IMR-90 (cell line): ENCODE data around the gene BMP8B. TPM values are rescaled to one million over a fixed set of nuclear protein-coding genes. Genes with fewer than 3 reads are reported as not detected.

Source experiments
- ATAC-seq: fragments of 200-7000 bp; cut with Tn5 transposase; 2 replicates; pipeline ENCODE4 v1.9.1; 2020; ENCODE audit warnings: low read depth, mild to moderate bottlenecking, moderate library complexity
- BruUV-seq: library from RNA; stranded (reverse); fragments of 400-500 nt; replicated peaks from 2 replicates; lab custom pipeline; 2021; lab: Mats Ljungman, UMichigan
- CTCF ChIA-PET: fragments of 300-600 bp; formaldehyde crosslinking; extraction: SDS; loops from one replicate; lab custom pipeline; 2021; ENCODE audit warnings: antibody characterized with exemption; lab: Yijun Ruan, JAX
- POLR2A ChIA-PET: fragments of 300-600 bp; sonication (Branson Sonifier 250); formaldehyde crosslinking; loops from one replicate; lab custom pipeline; 2022; ENCODE audit warnings: antibody characterized with exemption; ENCODE audit not compliant: unreplicated experiment; lab: Charles Lee
- DNase-seq: peaks from one replicate; pipeline ENCODE4 v3.0.0; 2013
- H2AFZ ChIP-seq: replicated peaks from 2 replicates; pipeline ENCODE3; 2013; ENCODE audit warnings: low read length, mild to moderate bottlenecking; ENCODE audit not compliant: poor library complexity
- H2AK5ac ChIP-seq: 2 replicates; pipeline ENCODE4 v1.6.1; 2013; ENCODE audit warnings: low read depth, low read length, inconsistent platforms
- H2AK9ac ChIP-seq: replicated peaks from 2 replicates; pipeline ENCODE3; 2013; ENCODE audit warnings: mild to moderate bottlenecking, low read depth, low read length, moderate library complexity; ENCODE audit not compliant: poor library complexity
- H2BK120ac ChIP-seq: 2 replicates; pipeline ENCODE4 v1.6.1; 2013; ENCODE audit warnings: low read depth, low read length, inconsistent platforms
- H2BK15ac ChIP-seq: 3 replicates; pipeline ENCODE4 v1.6.1; 2013; ENCODE audit warnings: low read depth, low read length, inconsistent platforms
- H2BK20ac ChIP-seq: 2 replicates; pipeline ENCODE4 v1.6.1; 2013; ENCODE audit warnings: low read depth, mild to moderate bottlenecking, inconsistent platforms, low read length, moderate library complexity
- H2BK5ac ChIP-seq: 2 replicates; pipeline ENCODE4 v1.6.1; 2013; ENCODE audit warnings: mild to moderate bottlenecking, low read depth, low read length, inconsistent platforms; ENCODE audit not compliant: poor library complexity, severe bottlenecking
- H3K14ac ChIP-seq: replicated peaks from 2 replicates; pipeline ENCODE4 v1.6.1; 2013; ENCODE audit warnings: low read depth, low read length, inconsistent platforms
- H3K18ac ChIP-seq: 2 replicates; pipeline ENCODE4 v1.6.1; 2013; ENCODE audit warnings: low read depth, low read length, control low read depth
- H3K23ac ChIP-seq: 2 replicates; pipeline ENCODE4 v1.6.1; 2013; ENCODE audit warnings: low read depth, low read length, inconsistent platforms
- H3K27ac ChIP-seq: 2 replicates; pipeline ENCODE4 v1.5.1; 2013; ENCODE audit warnings: mild to moderate bottlenecking, control low read depth, low read length; ENCODE audit not compliant: insufficient read depth
- H3K27me3 ChIP-seq: 2 replicates; pipeline ENCODE4 v1.6.1; 2013; ENCODE audit warnings: low read length; ENCODE audit not compliant: control insufficient read depth, insufficient read depth
- H3K36me3 ChIP-seq: 2 replicates; pipeline ENCODE4 v1.6.1; 2013; ENCODE audit warnings: low read length, mixed read lengths; ENCODE audit not compliant: control insufficient read depth, insufficient read depth
- H3K4ac ChIP-seq: 2 replicates; pipeline ENCODE4 v1.6.1; 2013; ENCODE audit warnings: low read depth, low read length, inconsistent platforms
- H3K4me1 ChIP-seq: 2 replicates; pipeline ENCODE4 v1.6.1; 2013; ENCODE audit warnings: low read length, mixed read lengths; ENCODE audit not compliant: control insufficient read depth, insufficient read depth
- H3K4me2 ChIP-seq: 2 replicates; pipeline ENCODE4 v1.6.1; 2013; ENCODE audit warnings: low read depth, mild to moderate bottlenecking, control low read depth, low read length, moderate library complexity
- H3K4me3 ChIP-seq: 2 replicates; pipeline ENCODE4 v1.5.1; 2013; ENCODE audit warnings: low read depth, mild to moderate bottlenecking, control low read depth, low read length, moderate library complexity; ENCODE audit not compliant: insufficient read depth
- H3K56ac ChIP-seq: 2 replicates; pipeline ENCODE4 v1.6.1; 2013; ENCODE audit warnings: low read length, inconsistent platforms; ENCODE audit not compliant: insufficient read depth; ENCODE audit errors: extremely low read depth
- H3K79me1 ChIP-seq, 2 experiments: 2 replicates each; pipeline ENCODE4 v1.6.1; 2013; ENCODE audit warnings: low read length in 2 of 2, inconsistent platforms in 1 of 2, low read depth in 1 of 2
- H3K9ac ChIP-seq: 2 replicates; pipeline ENCODE4 v1.6.1; 2013; ENCODE audit warnings: low read depth, low read length, control low read depth
- H3K9me1 ChIP-seq: 2 replicates; pipeline ENCODE4 v1.6.1; 2013; ENCODE audit warnings: low read length, inconsistent platforms; ENCODE audit not compliant: insufficient read depth
- H3K9me3 ChIP-seq: 2 replicates; pipeline ENCODE4 v1.6.1; 2013; ENCODE audit warnings: low read length; ENCODE audit not compliant: control insufficient read depth, insufficient read depth
- H4K20me1 ChIP-seq: 2 replicates; pipeline ENCODE4 v1.6.1; 2013; ENCODE audit warnings: low read length, inconsistent platforms; ENCODE audit not compliant: insufficient read depth
- H4K5ac ChIP-seq: 2 replicates; pipeline ENCODE4 v1.6.1; 2013; ENCODE audit warnings: mild to moderate bottlenecking, low read depth, low read length, control low read depth
- H4K8ac ChIP-seq, 2 experiments: 2 replicates each; pipeline ENCODE4 v1.6.1; 2013; ENCODE audit warnings: low read depth in 2 of 2, low read length in 2 of 2, control low read depth in 1 of 2, inconsistent platforms in 1 of 2
- H4K91ac ChIP-seq: 2 replicates; pipeline ENCODE4 v1.6.1; 2013; ENCODE audit warnings: low read depth, low read length, inconsistent platforms; ENCODE audit not compliant: insufficient read depth
- CEBPB ChIP-seq: IDR thresholded peaks from 2 replicates; pipeline ENCODE4 v1.6.1; 2012; ENCODE audit warnings: low read depth, low read length, improper control_type of control experiment
- CHD1 ChIP-seq: IDR thresholded peaks from 2 replicates; pipeline ENCODE4 v1.6.1; 2012; ENCODE audit warnings: low read depth, low read length, improper control_type of control experiment
- MAFK ChIP-seq: IDR thresholded peaks from 2 replicates; pipeline ENCODE4 v1.6.1; 2012; ENCODE audit warnings: low read depth, low read length, improper control_type of control experiment
- RAD21 ChIP-seq: IDR thresholded peaks from 2 replicates; pipeline ENCODE4 v1.6.1; 2012; ENCODE audit warnings: low read length, improper control_type of control experiment
- RCOR1 ChIP-seq: IDR thresholded peaks from 2 replicates; pipeline ENCODE4 v1.6.1; 2012; ENCODE audit warnings: mild to moderate bottlenecking, low read length, improper control_type of control experiment; ENCODE audit not compliant: insufficient replicate concordance
- RFX5 ChIP-seq: IDR thresholded peaks from 2 replicates; pipeline ENCODE4 v1.8.0; 2012; ENCODE audit warnings: low read depth, mild to moderate bottlenecking, low read length, moderate library complexity
- WGBS, 2 experiments: methylation state at CpG; one replicate each; pipeline versions ENCODE4 v1.1.5 to v1.1.7; 2013; ENCODE audit warnings: missing lambda C conversion rate in 2 of 2; ENCODE audit not compliant: insufficient read length in 1 of 2; ENCODE audit errors: extremely low coverage in 2 of 2; 5-methylcytosine and 5-hydroxymethylcytosine counted together
- dilution Hi-C: fragments of 300-500 bp; cut with HindIII; formaldehyde crosslinking; loops from one replicate; pipeline ENCODE4 v1.14.3; 2018; ENCODE audit warnings: low sequenced_read_pairs; ENCODE audit not compliant: unreplicated experiment
- in situ Hi-C: fragments of 300-500 bp; cut with MboI; formaldehyde crosslinking; loops from 3 replicates; pipeline ENCODE4 v1.14.3; 2019; ENCODE audit warnings: low sequenced_read_pairs, inconsistent platforms, mixed read lengths
- intact Hi-C: fragments of 100-400 bp; cut with micrococcal nuclease; formaldehyde crosslinking; loops from 2 replicates; pipeline ENCODE4 v1.10.0; 2022
- polyA plus RNA-seq, 3 experiments: library from polyadenylated mRNA; depleted of rRNA; stranded (reverse); fragments of >200 nt; gene quantifications; 2 replicates each; pipeline ENCODE4 v1.2.3, GENCODE V29; 2012; ENCODE audit warnings: low replicate concordance in 1 of 3
- total RNA-seq: library from RNA; depleted of rRNA; stranded (reverse); fragments of >200 nt; gene quantifications from 2 replicates; pipeline ENCODE4 v1.2.3, GENCODE V29; 2012
- TF ChIP-seq, protein P1 (sequence below): conservative IDR thresholded peaks from 2 replicates; pipeline ENCODE4 v1.5.1; 2012; ENCODE audit warnings: mild to moderate bottlenecking, low read depth, low read length, improper control_type of control experiment

Gene BMP8B
- total and polyA plus RNA-seq, 2 of the 4 experiments (the other 2 are of a cell fraction): not detected

DNA sequence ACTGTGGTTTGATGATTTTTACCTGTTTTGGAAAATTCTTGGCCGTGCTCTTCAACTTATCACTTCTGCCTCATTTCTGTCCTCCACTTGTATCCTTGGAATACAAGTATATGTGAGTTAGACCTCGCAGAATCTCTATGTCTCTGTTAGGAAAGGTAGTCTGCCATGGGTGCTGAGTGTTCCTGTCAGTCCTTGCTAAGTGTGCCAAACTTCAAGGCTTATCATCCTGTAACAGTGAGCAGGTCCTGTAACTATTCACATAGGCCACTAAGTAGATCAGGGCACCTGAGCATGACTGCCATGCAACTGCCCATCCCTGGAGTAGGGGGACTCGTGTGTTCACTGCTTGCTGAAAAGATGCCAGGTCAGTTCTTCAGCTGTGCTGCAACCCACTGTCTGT lies 24.2 kb upstream of the BMP8B start:
- Histone ChIP-seq H4K91ac (no peak overlapping the region), H2BK120ac (no peak overlapping the region), H4K20me1 (0 out of 2 replicates have a peak, but pooled peaks cover 5% of the 10 kb centered on the region), H3K4me3 (no peak overlapping the region), H3K14ac (no peak overlapping the region), H4K8ac (no peak overlapping the region), H2BK15ac (no peak overlapping the region), H3K9ac (no peak overlapping the region), H2AFZ (no peak overlapping the region), H3K4me2 (no peak overlapping the region), H3K4ac (no peak overlapping the region), H4K5ac (no peak overlapping the region), H3K4me1 (no peaks in the 10 kb centered on the region), H3K9me3 (no peaks in the 10 kb centered on the region), H3K36me3 (no peaks in the 10 kb centered on the region), H3K56ac (no peak overlapping the region), H3K9me1 (no peaks in the 10 kb centered on the region), H3K18ac (no peak overlapping the region), H2AK5ac (no peak overlapping the region), H2AK9ac (no peak overlapping the region), H3K27me3 (peaks cover 11% of the 10 kb centered on the region), H2BK5ac (no peak overlapping the region), H3K27ac (no peak overlapping the region), H2BK20ac (no peak overlapping the region), H3K23ac (no peak overlapping the region), H3K79me1 (no peaks in the 10 kb centered on the region)
- in situ Hi-C loops: loop anchor here (10.0 kb wide), 1 partner anchor 222 kb away; no protein-coding TSS in a partner anchor
- CTCF ChIA-PET: no interaction called here
- 40% methylated on average over 1 of the region's 3 CpGs; no CpG with 5 or more reads in 1 of the 2 experiments for WGBS, 2 experiments
- DNase-seq (no peak), ATAC-seq (no peak)
- dilution Hi-C loops: no loop called here
- TF ChIP-seq CHD1: no peak
- TF ChIP-seq RFX5: no peak
- TF ChIP-seq MAFK: no peak
- no peak for TF ChIP-seq RCOR1
- TF ChIP-seq RAD21: no peak
- TF ChIP-seq CEBPB: no peak
- TF ChIP-seq, protein P1, sequence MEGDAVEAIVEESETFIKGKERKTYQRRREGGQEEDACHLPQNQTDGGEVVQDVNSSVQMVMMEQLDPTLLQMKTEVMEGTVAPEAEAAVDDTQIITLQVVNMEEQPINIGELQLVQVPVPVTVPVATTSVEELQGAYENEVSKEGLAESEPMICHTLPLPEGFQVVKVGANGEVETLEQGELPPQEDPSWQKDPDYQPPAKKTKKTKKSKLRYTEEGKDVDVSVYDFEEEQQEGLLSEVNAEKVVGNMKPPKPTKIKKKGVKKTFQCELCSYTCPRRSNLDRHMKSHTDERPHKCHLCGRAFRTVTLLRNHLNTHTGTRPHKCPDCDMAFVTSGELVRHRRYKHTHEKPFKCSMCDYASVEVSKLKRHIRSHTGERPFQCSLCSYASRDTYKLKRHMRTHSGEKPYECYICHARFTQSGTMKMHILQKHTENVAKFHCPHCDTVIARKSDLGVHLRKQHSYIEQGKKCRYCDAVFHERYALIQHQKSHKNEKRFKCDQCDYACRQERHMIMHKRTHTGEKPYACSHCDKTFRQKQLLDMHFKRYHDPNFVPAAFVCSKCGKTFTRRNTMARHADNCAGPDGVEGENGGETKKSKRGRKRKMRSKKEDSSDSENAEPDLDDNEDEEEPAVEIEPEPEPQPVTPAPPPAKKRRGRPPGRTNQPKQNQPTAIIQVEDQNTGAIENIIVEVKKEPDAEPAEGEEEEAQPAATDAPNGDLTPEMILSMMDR: no peak
- intact Hi-C loops: no loop called here
- POLR2A ChIA-PET: no interaction called here
- no TSS peak for BruUV-seq
